Endothelial cell of umbilical vein (primary cell): Measurements from ENCODE around the gene DPP10. TPM values are rescaled to one million over a fixed set of nuclear protein-coding genes. Genes with fewer than 3 reads are reported as not detected.

ENCODE experiments used
- BruUV-seq: library from RNA; stranded (reverse); fragments of 400-500 nt; replicated peaks from 2 replicates; lab custom pipeline; 2021; lab: Mats Ljungman, UMichigan
- CTCF ChIA-PET: fragments of 300-600, 350-600 bp; sonication (Branson Sonifier 250); formaldehyde crosslinking; loops from one replicate; lab custom pipeline; 2021; ENCODE audit warnings: antibody characterized with exemption, inconsistent platforms; lab: Charles Lee
- POLR2A ChIA-PET: fragments of 300-600, 350-600 bp; sonication (Branson Sonifier 250); formaldehyde crosslinking; loops from one replicate; lab custom pipeline; 2021; ENCODE audit warnings: antibody characterized with exemption, inconsistent platforms; lab: Charles Lee
- DNase-seq: peaks from one replicate; pipeline ENCODE4 v3.0.0-alpha.2; 2011; ENCODE audit warnings: low read depth, low spot score
- FAIRE-seq: peaks from 2 replicates; lab custom pipeline; 2011; peaks lifted over from hg19 to GRCh38; lab: Jason Lieb, UNC
- H2AFZ ChIP-seq: 2 replicates; pipeline ENCODE4 v1.6.0; 2012; ENCODE audit warnings: low read depth, low read length, control low read depth, inconsistent platforms
- H3K27ac ChIP-seq: 2 replicates; pipeline ENCODE4 v1.5.1; 2011; ENCODE audit warnings: low read depth, mild to moderate bottlenecking, control low read depth, low read length, moderate library complexity; ENCODE audit not compliant: insufficient read depth
- H3K27me3 ChIP-seq, 2 experiments: 2 replicates each; pipeline versions ENCODE4 v1.6.0 to v1.6.1; 2011; ENCODE audit warnings: low read length in 2 of 2, mixed read lengths in 1 of 2; ENCODE audit not compliant: control insufficient read depth in 2 of 2, insufficient read depth in 2 of 2
- H3K36me3 ChIP-seq, 2 experiments: 2 replicates in 1 of 2; 3 replicates in 1 of 2; pipeline ENCODE4 v1.5.1; 2011; ENCODE audit warnings: low read length in 2 of 2, mild to moderate bottlenecking in 1 of 2, moderate library complexity in 1 of 2; ENCODE audit not compliant: control insufficient read depth in 2 of 2, insufficient read depth in 2 of 2; ENCODE audit errors: extremely low read depth in 1 of 2
- H3K4me1 ChIP-seq: 3 replicates; pipeline ENCODE4 v1.5.1; 2011; ENCODE audit warnings: mild to moderate bottlenecking, low read length; ENCODE audit not compliant: control insufficient read depth, insufficient read depth; ENCODE audit errors: extremely low read depth
- H3K4me2 ChIP-seq: 2 replicates; pipeline ENCODE4 v1.6.1; 2011; ENCODE audit warnings: low read length, control low read depth, mixed read lengths; ENCODE audit not compliant: insufficient read depth
- H3K4me3 ChIP-seq, 3 experiments: fragments of 200-600 bp in 1 of 3; sonication (generic), shearing (Covaris generic) in 1 of 3; replicated peaks in 1 of 3; 2 replicates each; pipeline ENCODE4 v1.5.1; 2011 to 2016; ENCODE audit warnings: control low read depth in 3 of 3, low read length in 3 of 3, mild to moderate bottlenecking in 2 of 3, inconsistent platforms in 1 of 3, low read depth in 1 of 3, moderate library complexity in 1 of 3; ENCODE audit not compliant: insufficient read depth in 1 of 3
- H3K79me2 ChIP-seq: 2 replicates; pipeline ENCODE4 v1.6.0; 2012; ENCODE audit warnings: low read length, inconsistent platforms; ENCODE audit not compliant: control insufficient read depth, insufficient read depth
- H3K9ac ChIP-seq: replicated peaks from 2 replicates; pipeline ENCODE3; 2011; ENCODE audit warnings: low read length, control low read depth; ENCODE audit not compliant: insufficient read depth; ENCODE audit errors: extremely low read depth
- H3K9me1 ChIP-seq: replicated peaks from 3 replicates; pipeline ENCODE4 v1.6.0; 2011; ENCODE audit warnings: mild to moderate bottlenecking, low read length; ENCODE audit not compliant: control insufficient read depth, insufficient read depth; ENCODE audit errors: extremely low read depth
- H3K9me3 ChIP-seq: replicated peaks from 2 replicates; pipeline ENCODE4 v1.5.1; 2012; ENCODE audit warnings: low read length, inconsistent platforms; ENCODE audit not compliant: control insufficient read depth, insufficient read depth
- H4K20me1 ChIP-seq: replicated peaks from 2 replicates; pipeline ENCODE3; 2011; ENCODE audit warnings: mild to moderate bottlenecking, low read length; ENCODE audit not compliant: control insufficient read depth, insufficient read depth; ENCODE audit errors: extremely low read depth
- EZH2 ChIP-seq: IDR thresholded peaks from 2 replicates; pipeline ENCODE4 v1.6.1; 2012; ENCODE audit warnings: borderline replicate concordance, low read depth, mild to moderate bottlenecking, moderate library complexity, low read length, inconsistent platforms; ENCODE audit not compliant: severe bottlenecking
- FOS ChIP-seq: IDR thresholded peaks from 2 replicates; pipeline ENCODE4 v1.6.1; 2011; ENCODE audit warnings: mild to moderate bottlenecking, low read length, moderate library complexity, borderline replicate concordance; ENCODE audit not compliant: insufficient read depth
- GATA2 ChIP-seq: IDR thresholded peaks from 2 replicates; pipeline ENCODE4 v1.7.0; 2011; ENCODE audit warnings: low read depth, mild to moderate bottlenecking, moderate library complexity, mixed read lengths, low read length; ENCODE audit not compliant: insufficient read length, insufficient read depth
- JUN ChIP-seq: IDR thresholded peaks from 2 replicates; pipeline ENCODE4 v1.6.1; 2011; ENCODE audit warnings: borderline replicate concordance, low read depth; ENCODE audit not compliant: insufficient read length, insufficient read depth
- MYC ChIP-seq: IDR thresholded peaks from one replicate; pipeline ENCODE4 v1.6.1; 2011; ENCODE audit warnings: mild to moderate bottlenecking, low read depth, low read length
- POLR2A ChIP-seq: IDR thresholded peaks from 2 replicates; pipeline ENCODE4 v1.6.1; 2012; ENCODE audit warnings: low read depth, mild to moderate bottlenecking, control low read depth, low read length
- POLR2AphosphoS5 ChIP-seq: IDR thresholded peaks from 2 replicates; pipeline ENCODE4 v1.6.1; 2012; ENCODE audit warnings: low read depth, mild to moderate bottlenecking, control low read depth, low read length, moderate library complexity; ENCODE audit not compliant: insufficient read depth
- dilution Hi-C: fragments of 300-500 bp; cut with MboI; formaldehyde crosslinking; loops from one replicate; pipeline ENCODE4 v1.15.0; 2019; ENCODE audit warnings: low sequenced_read_pairs; ENCODE audit not compliant: extremely low pct_ligation_motif_present
- intact Hi-C: fragments of 100-400 bp; cut with micrococcal nuclease; formaldehyde crosslinking; loops from one replicate; pipeline ENCODE4 v1.10.0; 2022
- polyA plus RNA-seq, 4 experiments: library from polyadenylated mRNA; depleted of rRNA in 3 of 4; stranded (reverse) in 3 of 4; unstranded in 1 of 4; fragments of >200 nt; gene quantifications; 2 replicates each; pipeline versions ENCODE4 v1.2.1 to v1.2.3, GENCODE V29; 2011 to 2012; ENCODE audit warnings: missing spikeins in 1 of 4
- total RNA-seq: library from RNA; stranded (reverse); gene quantifications from 2 replicates; pipeline ENCODE4 v1.2.3, GENCODE V29; 2021
- TF ChIP-seq, protein P1 (sequence below): IDR thresholded peaks from 2 replicates; pipeline ENCODE4 v1.6.1; 2011; ENCODE audit not compliant: insufficient read depth, insufficient read length
- TF ChIP-seq, protein P2 (sequence below), 2 donors: IDR thresholded peaks; 1 replicate in 1 of 2; 2 replicates in 1 of 2; pipeline ENCODE4 v1.5.1; 2011; ENCODE audit warnings: low read length in 2 of 2, mild to moderate bottlenecking in 2 of 2, moderate library complexity in 2 of 2, control low read depth in 1 of 2, inconsistent platforms in 1 of 2, low read depth in 1 of 2; ENCODE audit not compliant: insufficient read depth in 1 of 2; ENCODE audit errors: extremely low read depth in 1 of 2

The DPP10 gene
- total and polyA plus RNA-seq, 2 donors (not counting 3 experiments of a cell fraction or from before 2014, with no cell fraction given): not detected

DNA sequence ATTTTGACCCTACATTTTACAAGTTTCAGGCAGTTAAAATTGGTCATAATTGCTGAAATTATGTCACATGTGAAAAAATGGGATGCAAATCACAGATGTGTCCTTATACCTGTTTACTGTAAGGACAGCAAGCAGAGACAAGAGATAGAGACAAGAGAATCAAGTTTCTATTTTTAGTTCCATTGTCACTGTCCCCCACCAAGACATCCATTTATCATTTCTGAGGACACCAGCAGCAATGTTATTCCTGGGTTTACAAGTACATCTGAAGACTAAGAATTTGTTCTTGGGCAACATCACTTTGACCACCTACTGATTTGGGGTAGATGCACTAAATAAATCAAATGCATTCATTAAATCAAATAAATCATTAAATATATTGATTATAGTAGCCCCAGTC is 1111.7 kb downstream of the DPP10 start:
- ChIA-PET CTCF (no interaction called here), POLR2A (no interaction called here)
- no peaks in the 10 kb centered on the region for H4K20me1 ChIP-seq
- H3K4me1 ChIP-seq: no peaks in the 10 kb centered on the region
- dilution Hi-C loops (no loop called here), intact Hi-C loops (no loop called here)
- DNase-seq: no peak
- no peaks in the 10 kb centered on the region for H3K9me3 ChIP-seq
- no peak overlapping the region for H3K4me3 ChIP-seq
- H3K4me2 ChIP-seq: no peak overlapping the region
- no peak for FAIRE-seq
- BruUV-seq: no TSS peak
- H3K36me3 ChIP-seq: no peaks in the 10 kb centered on the region
- no peak overlapping the region for H2AFZ ChIP-seq
- no peaks in the 10 kb centered on the region for H3K27me3 ChIP-seq
- no peaks in the 10 kb centered on the region for H3K9me1 ChIP-seq
- H3K79me2 ChIP-seq: no peaks in the 10 kb centered on the region
- TF ChIP-seq EZH2: no peak
- TF ChIP-seq JUN: no peak
- H3K27ac ChIP-seq: no peak overlapping the region
- H3K9ac ChIP-seq: no peak overlapping the region

DNA sequence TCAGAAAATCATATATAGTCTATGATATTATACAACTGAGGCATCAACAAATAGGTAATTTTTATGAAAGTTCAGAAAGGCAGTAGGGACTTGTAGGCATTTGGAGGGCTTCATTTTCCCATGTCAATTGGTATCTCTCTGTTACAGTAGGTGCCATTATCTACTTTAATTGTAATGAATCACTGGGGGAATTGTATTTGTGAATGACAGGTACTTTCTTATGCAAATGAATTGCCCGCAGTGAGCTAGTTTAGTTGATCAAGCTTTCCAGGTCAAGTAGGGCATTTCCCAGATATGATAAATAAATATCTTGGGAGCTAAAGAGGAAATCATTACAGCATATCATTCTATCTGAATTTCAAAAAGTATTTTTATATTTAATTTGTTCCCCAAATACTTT is 1116.3 kb downstream of the DPP10 start:
- FAIRE-seq: no peak

More for the DNA sequence above, 1116.3 kb downstream of the DPP10 start:
- ChIA-PET CTCF (no interaction called here), POLR2A (no interaction called here)
- Histone ChIP-seq H3K27ac (no peak overlapping the region), H3K9me3 (peaks cover 2% of the 10 kb centered on the region), H3K9ac (no peak overlapping the region), H3K79me2 (no peaks in the 10 kb centered on the region), H3K36me3 (no peaks in the 10 kb centered on the region), H3K27me3 (no peaks in the 10 kb centered on the region), H3K9me1 (no peaks in the 10 kb centered on the region), H3K4me1 (no peaks in the 10 kb centered on the region), H4K20me1 (no peaks in the 10 kb centered on the region), H3K4me2 (no peak overlapping the region), H2AFZ (no peak overlapping the region), H3K4me3 (no peak overlapping the region)
- BruUV-seq: no TSS peak
- dilution Hi-C loops (no loop called here), intact Hi-C loops (no loop called here)
- no peak for DNase-seq
- TF ChIP-seq FOS (no peak), GATA2 (no peak), EZH2 (no peak), MYC (no peak), POLR2A (no peak), POLR2AphosphoS5 (no peak), JUN (no peak)
- TF ChIP-seq, protein P1, sequence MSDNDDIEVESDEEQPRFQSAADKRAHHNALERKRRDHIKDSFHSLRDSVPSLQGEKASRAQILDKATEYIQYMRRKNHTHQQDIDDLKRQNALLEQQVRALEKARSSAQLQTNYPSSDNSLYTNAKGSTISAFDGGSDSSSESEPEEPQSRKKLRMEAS: no peak
- TF ChIP-seq, protein P2, sequence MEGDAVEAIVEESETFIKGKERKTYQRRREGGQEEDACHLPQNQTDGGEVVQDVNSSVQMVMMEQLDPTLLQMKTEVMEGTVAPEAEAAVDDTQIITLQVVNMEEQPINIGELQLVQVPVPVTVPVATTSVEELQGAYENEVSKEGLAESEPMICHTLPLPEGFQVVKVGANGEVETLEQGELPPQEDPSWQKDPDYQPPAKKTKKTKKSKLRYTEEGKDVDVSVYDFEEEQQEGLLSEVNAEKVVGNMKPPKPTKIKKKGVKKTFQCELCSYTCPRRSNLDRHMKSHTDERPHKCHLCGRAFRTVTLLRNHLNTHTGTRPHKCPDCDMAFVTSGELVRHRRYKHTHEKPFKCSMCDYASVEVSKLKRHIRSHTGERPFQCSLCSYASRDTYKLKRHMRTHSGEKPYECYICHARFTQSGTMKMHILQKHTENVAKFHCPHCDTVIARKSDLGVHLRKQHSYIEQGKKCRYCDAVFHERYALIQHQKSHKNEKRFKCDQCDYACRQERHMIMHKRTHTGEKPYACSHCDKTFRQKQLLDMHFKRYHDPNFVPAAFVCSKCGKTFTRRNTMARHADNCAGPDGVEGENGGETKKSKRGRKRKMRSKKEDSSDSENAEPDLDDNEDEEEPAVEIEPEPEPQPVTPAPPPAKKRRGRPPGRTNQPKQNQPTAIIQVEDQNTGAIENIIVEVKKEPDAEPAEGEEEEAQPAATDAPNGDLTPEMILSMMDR (IDR thresholded peaks at IDR 0.05; ENCODE audit: extremely low read depth in 1 of 2, insufficient read depth in 1 of 2, low read depth in 1 of 2, low read length in 2 of 2): no peak
